NCI-H128 (cell line): ENCODE results near the gene CDK11B.

ENCODE experiments used
- DNase-seq: peaks from one replicate; lab custom pipeline; 2025; ENCODE audit not compliant: unreplicated experiment; lab: John Stamatoyannopoulos, UW

CDK11B gene

DNA sequence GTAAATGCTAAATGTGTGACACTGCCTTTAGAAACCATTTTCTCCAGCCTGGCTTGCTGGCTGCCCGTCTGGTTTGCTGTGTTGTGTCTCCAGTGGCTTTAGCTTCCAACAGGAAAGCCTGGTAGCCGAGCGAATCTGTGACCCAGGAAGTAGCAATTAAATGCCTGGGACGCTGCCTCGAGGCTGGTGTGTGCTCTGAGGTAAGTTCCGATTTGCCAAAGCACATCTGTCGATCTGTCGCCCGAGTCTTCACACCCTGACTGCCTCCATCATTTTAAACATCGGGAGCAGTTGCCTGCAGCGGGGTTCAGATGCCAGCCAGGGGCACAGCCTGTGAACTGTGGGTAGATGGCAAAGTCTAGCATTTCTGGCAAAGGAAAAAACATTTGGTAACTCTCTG lies 41.3 kb downstream of the CDK11B start:
- DNase-seq = no peak

GRCh38 chr1:1616838-1617237 lies 42.0 kb downstream of the CDK11B start:
- no peak for DNase-seq

DNA sequence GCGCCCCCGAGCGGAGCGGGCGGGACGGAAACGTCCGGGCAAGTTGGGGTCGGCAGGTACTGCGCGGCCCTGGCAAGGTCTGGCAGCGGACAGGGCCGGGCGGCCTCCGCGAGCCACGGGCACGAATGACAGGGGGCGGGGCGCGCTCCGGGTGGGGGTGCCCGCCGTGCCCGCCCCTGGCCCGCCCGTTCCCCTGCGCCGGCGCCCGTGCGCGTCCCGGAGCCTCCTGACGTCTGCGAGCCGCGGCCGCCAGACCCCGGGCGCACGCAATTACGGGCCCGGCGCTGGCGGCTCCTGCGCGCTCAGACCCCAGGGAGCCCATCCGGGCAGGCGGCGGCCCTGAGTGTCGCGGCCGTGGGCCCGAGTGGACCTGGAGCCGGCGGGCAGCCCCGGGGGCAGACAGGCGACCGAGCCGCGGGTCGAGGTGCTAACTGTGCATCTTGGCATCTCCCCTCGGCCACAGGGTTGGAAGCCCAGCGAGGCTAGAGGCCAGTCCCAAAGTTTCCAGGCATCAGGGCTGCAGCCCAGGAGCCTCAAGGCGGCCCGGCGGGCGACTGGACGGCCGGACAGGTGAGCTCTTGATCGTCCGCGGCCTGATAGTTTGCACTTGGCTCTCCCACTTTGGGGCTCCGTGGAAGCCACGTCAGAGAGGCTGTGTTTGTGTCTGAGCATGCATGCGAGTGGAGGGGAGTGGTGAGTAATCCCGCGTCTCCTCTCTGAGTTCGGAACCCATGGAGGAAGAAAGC lies 42.6 kb downstream of the CDK11B start:
- DNase-seq = no peak

GRCh38 chr1:1615256-1616044 lies 43.4 kb downstream of the CDK11B start, which contains the start of gene MIB2:
MIB2 (plus strand) TSS chr1:1615500; CDS start chr1:1623453, 7,953 bp downstream.
- peak; percentile 98 for DNase-seq

- DNase-seq = no peak
Observed at GRCh38 chr1:1614954-1615255, 43.9 kb downstream of the CDK11B start.

DNA sequence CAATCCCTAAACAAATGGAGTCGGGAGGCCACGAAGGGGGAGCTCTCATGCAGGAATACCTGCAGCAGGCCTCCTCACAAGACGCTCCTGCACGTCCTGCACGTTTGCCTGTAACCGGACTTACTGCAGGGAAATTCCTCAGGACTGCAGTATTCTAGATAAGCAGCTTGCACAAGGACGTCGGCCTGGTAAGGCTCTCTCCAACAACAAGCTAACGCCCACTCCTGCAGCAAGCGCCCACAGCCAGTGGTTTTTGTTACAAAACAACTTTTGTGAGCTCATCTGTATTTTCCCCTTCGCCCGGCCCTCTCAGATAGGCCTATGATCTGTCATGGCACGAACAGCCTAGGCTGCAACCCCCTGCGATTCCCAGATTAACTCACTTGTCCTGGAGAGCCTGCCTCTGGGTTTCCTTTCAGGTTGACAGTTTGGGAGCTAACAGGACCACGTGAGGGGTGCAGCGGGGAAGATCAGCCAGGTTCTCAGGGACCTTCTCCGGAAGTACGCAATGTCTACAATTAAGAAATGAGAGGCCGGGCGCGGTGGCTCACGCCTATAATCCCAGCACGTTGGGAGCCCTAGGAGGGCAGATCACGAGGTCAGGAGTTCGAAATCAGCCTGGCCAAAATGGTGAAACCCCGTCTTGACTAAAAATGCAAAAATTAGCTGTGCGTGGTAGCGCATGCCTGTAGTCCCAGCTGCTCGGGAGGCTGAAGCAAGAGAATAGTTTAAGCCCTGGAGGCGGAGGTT lies 44.4 kb downstream of the CDK11B start:
- DNase-seq = no peak

DNA sequence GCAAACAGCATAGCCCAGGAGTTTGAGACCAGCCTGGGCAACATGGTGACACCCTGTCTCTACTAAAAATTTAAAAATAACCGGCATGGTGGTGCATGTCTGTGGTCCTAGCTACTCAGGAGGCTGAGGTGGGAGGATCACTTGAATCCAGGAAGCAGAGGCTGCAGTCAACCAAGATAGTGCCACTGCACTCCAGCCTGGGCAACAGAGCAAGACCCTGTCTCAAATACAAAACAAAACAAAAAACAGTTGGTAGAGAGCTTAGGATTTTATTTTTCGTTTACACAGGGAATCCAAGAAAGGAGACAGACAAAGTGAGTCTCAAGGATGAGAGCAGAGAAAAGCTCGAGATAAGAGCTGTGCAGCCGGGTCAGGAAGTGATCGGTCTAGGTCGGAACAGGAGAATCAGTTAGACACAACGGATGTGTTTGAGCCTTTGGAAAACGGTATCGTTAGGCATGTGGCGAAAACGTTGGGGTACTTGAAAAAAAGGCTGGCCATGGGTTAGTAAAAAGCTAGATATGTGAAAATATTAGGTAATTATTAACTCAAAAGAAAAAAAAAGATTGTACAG lies 45.2 kb downstream of the CDK11B start:
- DNase-seq = no peak

DNA sequence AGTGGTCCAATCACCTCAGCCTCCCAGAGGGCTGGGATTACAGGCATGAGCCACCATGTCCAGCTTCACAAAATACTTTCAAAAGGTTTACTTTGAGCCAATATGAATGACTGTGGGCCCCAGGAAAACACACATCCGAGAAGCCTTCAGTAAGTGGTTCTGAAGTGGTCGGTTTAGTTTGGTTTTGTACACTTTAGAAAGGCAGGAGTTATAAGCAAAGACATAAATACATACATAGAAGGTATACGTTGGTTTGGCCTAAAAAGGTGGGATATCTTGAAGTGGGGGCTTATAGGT lies 46.8 kb downstream of the CDK11B start:
- DNase-seq = no peak

- DNase-seq = no peak
Observed at GRCh38 chr1:1610796-1611195, 48.0 kb downstream of the CDK11B start.

- DNase-seq = no peak
Observed at GRCh38 chr1:1609822-1610485, 48.9 kb downstream of the CDK11B start.

- no peak for DNase-seq
Observed at GRCh38 chr1:1606232-1606631, 52.6 kb downstream of the CDK11B start.

DNA sequence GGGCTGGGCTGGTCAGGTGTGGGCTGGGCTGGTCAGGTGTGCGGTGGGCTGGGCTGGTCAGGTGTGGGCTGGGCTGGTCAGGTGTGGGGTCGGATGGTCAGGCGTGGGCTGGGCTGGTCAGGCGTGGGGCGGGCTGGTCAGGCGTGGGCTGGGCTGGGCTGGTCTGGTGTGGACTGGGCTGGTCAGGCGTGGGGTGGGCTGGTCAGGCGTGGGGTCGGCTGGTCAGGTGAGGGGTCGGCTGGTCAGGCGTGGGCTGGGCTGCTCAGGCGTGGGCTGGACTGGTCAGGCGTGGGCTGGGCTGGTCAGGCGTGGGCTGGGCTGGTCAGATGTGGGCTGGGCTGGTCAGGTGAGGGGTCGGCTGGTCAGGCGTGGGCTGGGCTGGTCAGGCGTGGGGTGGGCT lies 53.1 kb downstream of the CDK11B start:
- DNase-seq = no peak

GRCh38 chr1:1605034-1605591 lies 53.7 kb downstream of the CDK11B start:
- no peak for DNase-seq

- no peak for DNase-seq
Observed at GRCh38 chr1:1604374-1605033, 54.3 kb downstream of the CDK11B start.

DNA sequence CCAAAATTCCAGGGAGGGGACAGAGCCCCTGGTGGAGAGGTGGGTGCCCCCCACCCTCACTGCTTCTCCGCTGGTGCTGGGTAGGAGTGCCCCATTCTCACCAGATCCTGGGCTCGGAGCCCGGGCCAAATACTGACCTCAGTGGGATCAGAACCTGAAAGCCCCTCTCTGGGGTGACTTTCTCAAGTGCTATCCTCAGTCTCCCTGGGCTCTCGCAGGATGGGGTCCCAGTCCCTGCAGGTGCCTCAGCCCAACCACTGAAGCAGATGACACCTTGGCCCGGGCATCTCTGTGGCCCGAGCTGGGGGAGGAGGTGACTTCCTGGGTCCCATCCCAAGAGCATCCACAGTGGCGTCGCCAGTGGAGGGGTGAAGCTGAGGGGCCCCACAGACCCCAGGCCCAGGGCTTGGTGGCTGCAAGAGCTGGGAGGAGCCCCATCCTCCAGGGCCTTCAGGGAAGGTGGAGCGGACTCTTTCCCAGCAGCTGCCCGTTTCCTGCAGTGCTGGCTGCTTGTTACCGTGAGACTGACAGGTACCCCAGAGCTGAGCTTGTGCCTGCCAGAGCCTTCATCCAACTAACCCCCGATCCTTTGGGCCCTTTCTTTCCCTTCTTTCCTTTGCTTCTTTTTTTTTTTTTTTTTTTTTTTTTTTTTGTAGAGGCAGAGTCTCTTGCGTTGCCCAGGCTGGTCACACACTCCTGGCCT lies 55.0 kb downstream of the CDK11B start:
- no peak for DNase-seq

DNA sequence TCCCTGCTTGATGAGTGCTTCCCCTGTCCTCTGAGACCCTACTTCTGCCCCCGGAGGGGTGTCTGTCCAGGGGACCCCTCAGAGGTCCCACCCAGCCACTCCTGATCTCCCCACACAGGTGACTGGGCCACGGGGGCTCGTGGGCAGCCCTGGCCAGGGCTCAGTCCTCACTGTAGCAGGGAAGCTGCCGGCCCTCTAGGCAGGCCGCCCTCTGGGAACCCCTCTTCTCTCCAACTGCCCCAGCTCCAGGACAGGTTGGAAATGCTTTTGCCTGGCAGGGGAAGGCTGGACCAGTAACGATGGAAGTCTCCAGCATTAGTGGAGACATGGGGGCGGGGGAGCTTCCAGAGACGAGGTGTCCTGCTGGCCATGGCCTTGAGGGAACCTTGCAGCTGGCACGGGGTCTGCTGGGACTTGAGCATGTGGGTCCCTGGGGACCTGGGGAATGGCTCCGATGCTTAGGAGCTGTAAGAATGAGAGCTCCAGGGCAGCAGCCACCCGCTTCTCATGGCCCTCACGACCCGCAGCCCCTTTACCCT lies 55.8 kb downstream of the CDK11B start:
- no peak for DNase-seq

DNA sequence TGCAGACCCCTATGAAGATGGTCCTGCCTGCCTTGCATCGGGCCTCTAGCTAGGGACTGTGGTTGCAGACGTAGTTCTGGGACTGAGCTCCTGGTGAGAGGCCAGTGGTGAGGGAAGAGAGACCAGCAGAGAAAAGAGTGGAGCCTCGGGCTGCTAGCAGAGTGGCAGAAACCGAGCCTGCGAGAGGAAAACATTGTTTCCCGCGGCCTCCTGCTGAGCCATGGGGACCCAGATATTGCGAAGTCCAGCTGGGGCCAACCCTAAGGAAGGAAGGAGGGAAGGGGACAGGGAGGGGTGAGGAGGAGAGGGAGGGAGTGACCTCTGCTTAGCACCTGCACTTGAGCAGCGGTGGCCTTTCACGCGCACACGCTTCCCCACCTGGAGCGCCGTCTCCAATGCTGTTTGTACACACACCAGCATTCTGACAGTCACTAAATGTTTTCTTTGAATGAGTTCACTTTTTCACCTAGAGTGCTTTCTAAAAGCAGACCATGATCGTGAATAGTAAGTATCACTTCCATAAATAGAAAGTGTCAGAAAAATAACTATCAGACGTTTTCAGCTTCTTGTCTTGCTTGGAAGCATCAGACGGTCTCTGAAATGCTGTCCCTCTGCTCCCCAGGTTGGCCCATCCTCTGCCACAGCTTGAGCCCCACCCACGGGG lies 56.4 kb downstream of the CDK11B start:
- no peak for DNase-seq

GRCh38 chr1:1601564-1602303 lies 57.1 kb downstream of the CDK11B start:
- no peak for DNase-seq
